H9 (cell line): ENCODE results near the gene HIP1. TPM values are rescaled to one million over a fixed set of nuclear protein-coding genes. Genes with fewer than 3 reads are reported as not detected.

Experiments
- DNase-seq: peaks from one replicate; pipeline ENCODE4 v3.0.0-alpha.2; 2017
- H2AFZ ChIP-seq: one replicate; pipeline ENCODE4 v1.6.1; 2013; ENCODE audit warnings: mild to moderate bottlenecking, low read length, control low read depth, moderate library complexity
- H2AK5ac ChIP-seq: 2 replicates; pipeline ENCODE4 v1.6.1; 2013; ENCODE audit warnings: low read length, control low read depth, mixed read lengths; ENCODE audit not compliant: insufficient read length
- H2BK120ac ChIP-seq: one replicate; pipeline ENCODE4 v1.6.1; 2013; ENCODE audit warnings: low read depth, mild to moderate bottlenecking, low read length, control low read depth, inconsistent platforms; ENCODE audit not compliant: poor library complexity, severe bottlenecking
- H2BK12ac ChIP-seq: 2 replicates; pipeline ENCODE4 v1.6.1; 2013; ENCODE audit warnings: low read length, control low read depth, mixed read lengths, low read depth; ENCODE audit not compliant: insufficient read length
- H2BK15ac ChIP-seq: 2 replicates; pipeline ENCODE4 v1.6.1; 2013; ENCODE audit warnings: low read depth, low read length, control low read depth
- H2BK20ac ChIP-seq: one replicate; pipeline ENCODE4 v1.6.1; 2013; ENCODE audit warnings: low read depth, mild to moderate bottlenecking, low read length, control low read depth, inconsistent platforms; ENCODE audit not compliant: poor library complexity, severe bottlenecking
- H2BK5ac ChIP-seq: 2 replicates; pipeline ENCODE4 v1.6.1; 2013; ENCODE audit warnings: low read length, control low read depth, mixed read lengths; ENCODE audit not compliant: insufficient read length
- H3K14ac ChIP-seq: 2 replicates; pipeline ENCODE4 v1.6.1; 2013; ENCODE audit warnings: low read length, control low read depth; ENCODE audit not compliant: insufficient read depth
- H3K18ac ChIP-seq: 2 replicates; pipeline ENCODE4 v1.6.1; 2013; ENCODE audit warnings: low read depth, mild to moderate bottlenecking, mixed read lengths, low read length, control low read depth; ENCODE audit not compliant: insufficient read length
- H3K23ac ChIP-seq: 2 replicates; pipeline ENCODE4 v1.6.1; 2013; ENCODE audit warnings: low read length, control low read depth, mixed read lengths, low read depth; ENCODE audit not compliant: insufficient read length
- H3K23me2 ChIP-seq: 2 replicates; pipeline ENCODE4 v1.6.1; 2013; ENCODE audit warnings: low read depth, mild to moderate bottlenecking, mixed read lengths, low read length, control low read depth; ENCODE audit not compliant: insufficient read length, poor library complexity, severe bottlenecking
- H3K27ac ChIP-seq: 2 replicates; pipeline ENCODE4 v1.5.1; 2013; ENCODE audit warnings: low read length, control low read depth, mixed read lengths, low read depth; ENCODE audit not compliant: insufficient read length
- H3K27me3 ChIP-seq: 2 replicates; pipeline ENCODE4 v1.6.1; 2013; ENCODE audit warnings: low read length, control low read depth, inconsistent platforms; ENCODE audit not compliant: insufficient read depth
- H3K4ac ChIP-seq: 2 replicates; pipeline ENCODE4 v1.6.1; 2013; ENCODE audit warnings: low read depth, mild to moderate bottlenecking, control low read depth, inconsistent platforms, low read length, moderate library complexity
- H3K4me1 ChIP-seq: 2 replicates; pipeline ENCODE4 v1.6.1; 2013; ENCODE audit warnings: low read length, control low read depth, inconsistent platforms; ENCODE audit not compliant: insufficient read depth
- H3K4me2 ChIP-seq: 2 replicates; pipeline ENCODE4 v1.6.1; 2013; ENCODE audit warnings: low read length, control low read depth, mixed read lengths; ENCODE audit not compliant: insufficient read length, insufficient read depth
- H3K56ac ChIP-seq: 2 replicates; pipeline ENCODE4 v1.6.1; 2013; ENCODE audit warnings: low read depth, mild to moderate bottlenecking, mixed read lengths, low read length, control low read depth; ENCODE audit not compliant: insufficient read length
- H3K79me1 ChIP-seq: 2 replicates; pipeline ENCODE4 v1.6.1; 2013; ENCODE audit warnings: low read depth, mild to moderate bottlenecking, moderate library complexity, low read length, control low read depth, inconsistent platforms; ENCODE audit not compliant: insufficient read depth, poor library complexity, severe bottlenecking
- H3K79me2 ChIP-seq: 2 replicates; pipeline ENCODE4 v1.6.1; 2013; ENCODE audit warnings: low read length, control low read depth, inconsistent platforms; ENCODE audit not compliant: insufficient read depth
- H3K9ac ChIP-seq: 2 replicates; pipeline ENCODE4 v1.6.1; 2013; ENCODE audit warnings: low read length, control low read depth, mixed read lengths; ENCODE audit not compliant: insufficient read length; ENCODE audit errors: extremely low read depth
- H3K9me3 ChIP-seq: one replicate; pipeline ENCODE4 v1.6.1; 2013; ENCODE audit warnings: low read depth, low read length, inconsistent platforms; ENCODE audit not compliant: control insufficient read depth
- H3T11ph ChIP-seq: one replicate; pipeline ENCODE4 v1.6.1; 2013; ENCODE audit warnings: mild to moderate bottlenecking, low read length, control low read depth, inconsistent platforms
- H4K20me1 ChIP-seq: one replicate; pipeline ENCODE4 v1.6.1; 2013; ENCODE audit not compliant: control insufficient read depth, insufficient read length, insufficient read depth
- H4K5ac ChIP-seq: 2 replicates; pipeline ENCODE4 v1.6.1; 2013; ENCODE audit warnings: low read depth, mild to moderate bottlenecking, mixed read lengths, low read length, control low read depth; ENCODE audit not compliant: insufficient read length
- H4K8ac ChIP-seq: replicated peaks from 2 replicates; pipeline ENCODE4 v1.6.1; 2013; ENCODE audit warnings: low read length, control low read depth, mixed read lengths, low read depth; ENCODE audit not compliant: insufficient read length
- H4K91ac ChIP-seq: 2 replicates; pipeline ENCODE4 v1.6.1; 2013; ENCODE audit warnings: low read depth, mild to moderate bottlenecking, moderate library complexity, mixed read lengths, low read length, control low read depth; ENCODE audit not compliant: insufficient read length
- H3K27ac Mint-ChIP-seq, 3 experiments: 2 replicates in 2 of 3; 3 replicates in 1 of 3; pipeline ENCODE4 v1.8.0; 2020 to 2021; ENCODE audit warnings: mixed read lengths in 3 of 3, mild to moderate bottlenecking in 1 of 3, moderate library complexity in 1 of 3
- H3K27me3 Mint-ChIP-seq: 2 replicates; pipeline ENCODE4 v1.8.0; 2021; ENCODE audit warnings: low read depth, mild to moderate bottlenecking, moderate library complexity, mixed read lengths
- H3K36me3 Mint-ChIP-seq, 3 experiments: 2 replicates in 2 of 3; 3 replicates in 1 of 3; pipeline ENCODE4 v1.8.0; 2020 to 2021; ENCODE audit warnings: low read depth in 3 of 3, mixed read lengths in 3 of 3; ENCODE audit not compliant: insufficient read depth in 1 of 3
- H3K4me1 Mint-ChIP-seq, 2 experiments: 2 replicates each; pipeline ENCODE4 v1.8.0; 2020; ENCODE audit warnings: mixed read lengths in 2 of 2
- H3K4me3 Mint-ChIP-seq, 2 experiments: 2 replicates in 1 of 2; 3 replicates in 1 of 2; pipeline ENCODE4 v1.8.0; 2020 to 2021; ENCODE audit warnings: mild to moderate bottlenecking in 2 of 2, mixed read lengths in 2 of 2, moderate library complexity in 1 of 2
- H3K9me3 Mint-ChIP-seq, 2 experiments: 2 replicates in 1 of 2; 3 replicates in 1 of 2; pipeline ENCODE4 v1.8.0; 2020; ENCODE audit warnings: mild to moderate bottlenecking in 2 of 2, mixed read lengths in 2 of 2, moderate library complexity in 1 of 2
- WGBS: extraction: QIAGEN DNeasy Blood & Tissue Kit; methylation state at CpG from one replicate; pipeline ENCODE4 v1.1.7; 2013; ENCODE audit warnings: missing lambda C conversion rate, low lambda C conversion rate, mixed read lengths; ENCODE audit not compliant: insufficient read length; ENCODE audit errors: extremely low coverage; 5-methylcytosine and 5-hydroxymethylcytosine counted together
- total RNA-seq: library from RNA; stranded (reverse); gene quantifications from 2 replicates; pipeline ENCODE4 v1.2.1, GENCODE V29; 2021
- TF ChIP-seq, protein P1 (sequence below): fragments of 200-600 bp; sonication (generic); conservative IDR thresholded peaks from 3 replicates; pipeline ENCODE4 v1.8.0; 2021; ENCODE audit warnings: antibody characterized with exemption, mild to moderate bottlenecking

HIP1 gene
- total RNA-seq, 1 experiment from 2014 or later = 87.5 TPM

DNA sequence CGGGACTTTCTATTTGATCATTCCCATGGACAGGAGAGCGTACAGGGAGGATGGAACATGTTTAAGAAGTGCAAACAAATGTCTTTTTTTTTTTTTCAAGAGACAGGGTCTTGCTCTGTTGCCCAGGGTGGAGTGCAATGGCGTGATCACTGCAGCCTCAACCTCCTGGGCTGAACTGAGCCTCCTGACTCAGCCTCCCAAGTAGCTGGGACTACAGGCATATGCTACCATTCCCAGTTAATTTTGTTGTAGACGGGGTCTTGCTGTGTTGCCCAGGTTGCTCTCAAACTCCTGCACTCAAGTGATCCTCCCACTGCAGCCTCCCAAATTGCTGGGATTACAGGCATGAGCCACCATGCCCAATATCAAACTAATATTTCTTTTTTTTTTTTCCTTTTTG is 206.1 kb downstream of the HIP1 start:
- no peak overlapping the region for H3T11ph ChIP-seq
- no peak overlapping the region for H2BK12ac ChIP-seq
- no peak overlapping the region for H4K91ac ChIP-seq
- peaks cover 3% of the 10 kb centered on the region; the same call in 1 of the 2 replicates for H3K4me1 ChIP-seq
- no peak overlapping the region for H2BK5ac ChIP-seq
- H2AFZ ChIP-seq = no peak overlapping the region
- H3K14ac ChIP-seq = no peak overlapping the region
- Mint-ChIP-seq H3K36me3 (peaks cover 18 to 40% (median 26%) of the 10 kb centered on the region in 3 experiments; a peak in 6 of 7 replicates), H3K27ac (no peak overlapping the region), H3K4me1 (peaks cover 6 to 9% of the 10 kb centered on the region in 2 experiments), H3K9me3 (no peaks in the 10 kb centered on the region), H3K27me3 (no peaks in the 10 kb centered on the region), H3K4me3 (peak overlapping the region in 1 of 2 experiments; percentile 44; a peak in 2 of 5 replicates)
- no peak overlapping the region for H4K8ac ChIP-seq
- no peaks in the 10 kb centered on the region for H3K79me1 ChIP-seq
- H3K9me3 ChIP-seq = no peaks in the 10 kb centered on the region
- H3K56ac ChIP-seq = no peak overlapping the region
- H2BK20ac ChIP-seq = no peak overlapping the region
- H3K23ac ChIP-seq = no peak overlapping the region
- no peak overlapping the region for H3K4ac ChIP-seq
- no peak overlapping the region for H2AK5ac ChIP-seq
- no peak overlapping the region for H2BK120ac ChIP-seq
- no peak for DNase-seq
- H2BK15ac ChIP-seq = no peak overlapping the region
- no peak overlapping the region for H3K9ac ChIP-seq
- no peaks in the 10 kb centered on the region for H3K27me3 ChIP-seq
- no peak overlapping the region for H3K27ac ChIP-seq
- no peak overlapping the region for H3K4me2 ChIP-seq
- H3K23me2 ChIP-seq = no peaks in the 10 kb centered on the region
- H4K5ac ChIP-seq = no peak overlapping the region
- WGBS = no CpG with 5 or more reads among the region's 4 CpGs
- TF ChIP-seq, protein P1, sequence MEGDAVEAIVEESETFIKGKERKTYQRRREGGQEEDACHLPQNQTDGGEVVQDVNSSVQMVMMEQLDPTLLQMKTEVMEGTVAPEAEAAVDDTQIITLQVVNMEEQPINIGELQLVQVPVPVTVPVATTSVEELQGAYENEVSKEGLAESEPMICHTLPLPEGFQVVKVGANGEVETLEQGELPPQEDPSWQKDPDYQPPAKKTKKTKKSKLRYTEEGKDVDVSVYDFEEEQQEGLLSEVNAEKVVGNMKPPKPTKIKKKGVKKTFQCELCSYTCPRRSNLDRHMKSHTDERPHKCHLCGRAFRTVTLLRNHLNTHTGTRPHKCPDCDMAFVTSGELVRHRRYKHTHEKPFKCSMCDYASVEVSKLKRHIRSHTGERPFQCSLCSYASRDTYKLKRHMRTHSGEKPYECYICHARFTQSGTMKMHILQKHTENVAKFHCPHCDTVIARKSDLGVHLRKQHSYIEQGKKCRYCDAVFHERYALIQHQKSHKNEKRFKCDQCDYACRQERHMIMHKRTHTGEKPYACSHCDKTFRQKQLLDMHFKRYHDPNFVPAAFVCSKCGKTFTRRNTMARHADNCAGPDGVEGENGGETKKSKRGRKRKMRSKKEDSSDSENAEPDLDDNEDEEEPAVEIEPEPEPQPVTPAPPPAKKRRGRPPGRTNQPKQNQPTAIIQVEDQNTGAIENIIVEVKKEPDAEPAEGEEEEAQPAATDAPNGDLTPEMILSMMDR = no peak
- no peaks in the 10 kb centered on the region for H3K79me2 ChIP-seq
- no peak overlapping the region for H3K18ac ChIP-seq
- no peaks in the 10 kb centered on the region for H4K20me1 ChIP-seq
